Upper lobe of left lung (tissue), 6 donors: ENCODE results near the gene MRAP2. TPM values are rescaled to one million over a fixed set of nuclear protein-coding genes. Genes with fewer than 3 reads are reported as not detected.
"Not testable (repeated sequence)": the region's sequence is repeated elsewhere in the genome, so short reads cannot be mapped to it uniquely, and the experiment has no call there.

ENCODE experiments used
- ATAC-seq, 2 donors: fragments of 200-7000 bp; cut with Tn5 transposase; one replicate each; pipeline ENCODE4 v1.9.1; 2022; ENCODE audit warnings: mild to moderate bottlenecking in 2 of 2, moderate library complexity in 2 of 2; ENCODE audit not compliant: low FRiP score in 2 of 2
- DNase-seq, 2 donors: peaks; one replicate each; pipeline ENCODE4 v3.0.0-alpha.2; 2019 to 2020
- H3K27ac ChIP-seq, 4 donors: fragments of 200-600 bp; sonication (generic); one replicate each; pipeline ENCODE4 v1.5.1; 2016 to 2019
- H3K27me3 ChIP-seq, 4 donors: fragments of 200-600 bp; sonication (generic); one replicate each; pipeline ENCODE4 v1.5.1; 2017 to 2019
- H3K36me3 ChIP-seq, 4 donors: fragments of 200-600 bp; sonication (generic); one replicate each; pipeline ENCODE4 v1.5.1; 2016 to 2019
- H3K4me1 ChIP-seq, 4 donors: fragments of 200-600 bp; sonication (generic); one replicate each; pipeline ENCODE4 v1.5.1; 2018 to 2019
- H3K4me3 ChIP-seq, 4 donors: fragments of 200-600 bp; sonication (generic); one replicate each; pipeline ENCODE4 v1.5.1; 2017 to 2019; ENCODE audit warnings: mild to moderate bottlenecking in 2 of 4, moderate library complexity in 1 of 4
- H3K9me3 ChIP-seq, 4 donors: fragments of 200-600 bp; sonication (generic); one replicate each; pipeline ENCODE4 v1.5.1; 2018 to 2019
- EP300 ChIP-seq, 4 donors: sonication (generic); formaldehyde crosslinking; IDR thresholded peaks; one replicate each; pipeline ENCODE4 v1.5.1; 2017; ENCODE audit warnings: antibody characterized with exemption in 4 of 4, control low read depth in 2 of 4
- POLR2A ChIP-seq, 4 donors: fragments of 450-650 bp; IDR thresholded peaks; one replicate each; pipeline ENCODE4 v1.5.1; 2016 to 2017; ENCODE audit warnings: antibody characterized with exemption in 4 of 4, mild to moderate bottlenecking in 2 of 4
- POLR2AphosphoS5 ChIP-seq, 2 donors: sonication (generic); formaldehyde crosslinking; IDR thresholded peaks; one replicate each; pipeline ENCODE4 v1.5.1; 2017; ENCODE audit warnings: antibody characterized with exemption in 2 of 2
- WGBS, 2 donors: methylation state at CpG; one replicate each; pipeline ENCODE4 v1.1.5; 2017 to 2018; 5-methylcytosine and 5-hydroxymethylcytosine counted together
- total RNA-seq, 6 donors: library from RNA; depleted of rRNA in 4 of 6; stranded (reverse); fragments of >200 nt in 4 of 6; gene quantifications; one replicate each; pipeline versions ENCODE4 v1.1.0 to v1.2.1, GENCODE V29; 2016 to 2021
- TF ChIP-seq, protein P1 (sequence below), 6 experiments: fragments of 450-650 bp in 4 of 6; fragments of 200-600 bp in 2 of 6; sonication (generic) in 2 of 6; IDR thresholded peaks; one replicate each; pipeline ENCODE4 v1.5.1; 2016 to 2019; ENCODE audit warnings: antibody characterized with exemption in 6 of 6
- donor health status: DM: no; HTN: no; CAD: no; lungs with moderate emphysema.
- donor health status: DM: no; HTN: yes; CAD: no; lungs with severe emphysema.

Gene MRAP2
- total RNA-seq, 6 donors from 2014 or later: 0.40 to 3.1 (median 1.4) TPM; not detected in 1

DNA sequence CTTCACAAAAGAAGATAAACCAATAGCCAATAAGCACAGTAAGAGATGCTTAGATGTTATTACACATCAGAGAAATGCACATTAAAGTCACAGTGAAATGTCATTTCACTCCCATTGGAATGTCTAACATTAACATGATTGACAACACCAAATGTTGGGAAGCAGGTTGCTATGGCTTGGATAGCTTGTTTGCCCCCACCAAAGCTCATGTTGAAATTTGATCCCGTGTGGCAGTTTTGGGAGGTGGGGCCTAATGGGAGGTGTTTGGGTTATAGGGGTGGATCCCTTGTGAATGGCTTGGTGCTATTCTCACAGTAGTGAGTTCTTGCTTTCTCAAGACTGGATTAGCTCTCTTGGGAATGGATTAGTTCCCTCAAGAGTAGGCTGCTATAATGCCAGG is 44.8 kb downstream of the MRAP2 start:
- Histone ChIP-seq H3K4me1 (no peaks in the 10 kb centered on the region), H3K27ac (no peak overlapping the region), H3K36me3 (no peaks in the 10 kb centered on the region), H3K4me3 (no peak overlapping the region), H3K27me3 (no peaks in the 10 kb centered on the region), H3K9me3 (no peaks in the 10 kb centered on the region)
- 29 to 55% methylated on average over 1 of the region's 1 CpG for WGBS, 2 donors
- DNase-seq (no peak), ATAC-seq (no peak)
- TF ChIP-seq, protein P1, sequence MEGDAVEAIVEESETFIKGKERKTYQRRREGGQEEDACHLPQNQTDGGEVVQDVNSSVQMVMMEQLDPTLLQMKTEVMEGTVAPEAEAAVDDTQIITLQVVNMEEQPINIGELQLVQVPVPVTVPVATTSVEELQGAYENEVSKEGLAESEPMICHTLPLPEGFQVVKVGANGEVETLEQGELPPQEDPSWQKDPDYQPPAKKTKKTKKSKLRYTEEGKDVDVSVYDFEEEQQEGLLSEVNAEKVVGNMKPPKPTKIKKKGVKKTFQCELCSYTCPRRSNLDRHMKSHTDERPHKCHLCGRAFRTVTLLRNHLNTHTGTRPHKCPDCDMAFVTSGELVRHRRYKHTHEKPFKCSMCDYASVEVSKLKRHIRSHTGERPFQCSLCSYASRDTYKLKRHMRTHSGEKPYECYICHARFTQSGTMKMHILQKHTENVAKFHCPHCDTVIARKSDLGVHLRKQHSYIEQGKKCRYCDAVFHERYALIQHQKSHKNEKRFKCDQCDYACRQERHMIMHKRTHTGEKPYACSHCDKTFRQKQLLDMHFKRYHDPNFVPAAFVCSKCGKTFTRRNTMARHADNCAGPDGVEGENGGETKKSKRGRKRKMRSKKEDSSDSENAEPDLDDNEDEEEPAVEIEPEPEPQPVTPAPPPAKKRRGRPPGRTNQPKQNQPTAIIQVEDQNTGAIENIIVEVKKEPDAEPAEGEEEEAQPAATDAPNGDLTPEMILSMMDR (IDR thresholded peaks at IDR 0.05): no peak
- TF ChIP-seq POLR2AphosphoS5 (IDR thresholded peaks at IDR 0.05) (no peak), POLR2A (IDR thresholded peaks at IDR 0.05) (no peak), EP300 (IDR thresholded peaks at IDR 0.05) (no peak)

DNA sequence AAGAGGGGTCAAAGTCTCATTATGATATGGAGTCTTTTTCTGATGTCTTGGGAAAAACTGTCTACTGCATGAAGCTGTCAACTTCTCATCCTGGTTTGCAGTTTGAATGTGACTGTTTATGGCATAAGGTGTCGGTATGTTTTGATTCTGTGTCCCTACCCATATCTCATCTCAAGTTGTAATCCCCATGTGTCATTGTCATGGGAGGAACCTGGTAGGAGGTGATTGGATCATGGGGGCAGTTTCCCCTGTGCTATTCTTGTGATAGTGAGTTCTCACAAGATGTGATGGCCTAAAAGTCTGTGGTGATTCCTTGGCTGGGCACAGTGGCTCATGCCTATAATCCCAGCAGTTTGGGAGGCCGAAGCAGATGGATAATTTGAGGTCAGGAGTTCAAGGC is 47.6 kb downstream of the MRAP2 start:
- H3K9me3 ChIP-seq: no peaks in the 10 kb centered on the region
- no peak overlapping the region for H3K27ac ChIP-seq
- H3K36me3 ChIP-seq: no peaks in the 10 kb centered on the region
- no peaks in the 10 kb centered on the region for H3K27me3 ChIP-seq
- 89 to 100% methylated on average over 1 to 2 of the region's 2 CpGs for WGBS, 2 donors
- DNase-seq (no peak), ATAC-seq (no peak)
- TF ChIP-seq EP300 (IDR thresholded peaks at IDR 0.05): no peak
- TF ChIP-seq, protein P1 (IDR thresholded peaks at IDR 0.05): no peak
- TF ChIP-seq POLR2A (IDR thresholded peaks at IDR 0.05): no peak
- no peak for TF ChIP-seq POLR2AphosphoS5 (IDR thresholded peaks at IDR 0.05)
- no peaks in the 10 kb centered on the region for H3K4me1 ChIP-seq
- no peak overlapping the region for H3K4me3 ChIP-seq

DNA sequence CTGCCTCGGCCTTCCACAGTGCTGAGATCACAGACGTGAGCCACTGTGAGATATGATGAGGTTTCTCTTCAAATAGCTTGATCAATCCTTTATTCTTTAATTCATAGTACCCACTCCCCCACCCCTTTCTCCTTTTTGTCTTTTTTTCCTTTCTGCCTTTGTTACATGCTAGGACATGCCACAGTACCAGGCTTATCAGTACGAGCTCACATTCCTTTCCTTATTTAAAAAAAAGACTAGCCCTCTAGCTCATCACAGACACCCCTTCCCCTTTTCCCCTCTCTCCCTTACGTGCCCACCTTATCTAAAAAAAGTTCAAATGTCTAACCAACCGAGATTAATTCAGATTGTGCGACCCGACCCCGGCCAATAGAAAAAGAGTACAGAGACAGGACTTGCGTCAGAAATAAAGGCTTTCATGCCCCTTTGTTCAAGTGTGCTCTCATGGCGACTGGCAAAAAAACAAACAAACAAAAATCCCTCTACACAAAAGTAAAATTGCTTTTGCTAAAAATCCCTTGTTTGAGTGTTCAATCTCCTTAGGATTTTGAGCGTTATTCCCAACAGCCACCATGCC is 49.2 kb downstream of the MRAP2 start:
- 67 to 71% methylated on average over 11 of the region's 11 CpGs for WGBS, 2 donors
- no peaks in the 10 kb centered on the region for H3K36me3 ChIP-seq
- no peak overlapping the region for H3K27ac ChIP-seq
- no peaks in the 10 kb centered on the region for H3K9me3 ChIP-seq
- no peak for DNase-seq
- no peaks in the 10 kb centered on the region for H3K4me1 ChIP-seq
- ATAC-seq: no peak
- TF ChIP-seq EP300 (IDR thresholded peaks at IDR 0.05) (no peak), POLR2AphosphoS5 (IDR thresholded peaks at IDR 0.05) (no peak), POLR2A (IDR thresholded peaks at IDR 0.05) (no peak)
- TF ChIP-seq, protein P1 (IDR thresholded peaks at IDR 0.05): no peak
- no peak overlapping the region for H3K4me3 ChIP-seq
- no peaks in the 10 kb centered on the region for H3K27me3 ChIP-seq

DNA sequence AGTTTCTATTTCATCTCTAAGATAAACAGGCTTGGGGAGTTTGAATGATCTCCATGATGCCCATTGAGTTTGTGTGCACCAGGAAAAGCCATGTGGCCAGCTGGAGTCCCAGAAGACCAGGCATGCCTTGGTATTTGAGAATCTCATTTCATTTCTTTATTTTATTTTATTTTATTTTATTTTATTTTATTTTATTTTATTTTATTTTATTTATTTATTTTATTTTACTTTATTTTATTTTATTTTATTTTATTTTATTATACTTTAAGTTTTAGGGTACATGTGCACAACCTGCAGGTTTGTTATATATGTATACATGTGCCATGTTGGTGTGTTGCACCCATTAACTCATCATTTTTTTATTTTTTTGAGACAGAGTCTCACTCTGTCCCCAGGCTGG is 51.1 kb downstream of the MRAP2 start:
- not testable (repeated sequence) for H3K9me3 ChIP-seq, H3K4me3 ChIP-seq, ATAC-seq, H3K27ac ChIP-seq, H3K4me1 ChIP-seq, DNase-seq, H3K27me3 ChIP-seq, H3K36me3 ChIP-seq

DNA sequence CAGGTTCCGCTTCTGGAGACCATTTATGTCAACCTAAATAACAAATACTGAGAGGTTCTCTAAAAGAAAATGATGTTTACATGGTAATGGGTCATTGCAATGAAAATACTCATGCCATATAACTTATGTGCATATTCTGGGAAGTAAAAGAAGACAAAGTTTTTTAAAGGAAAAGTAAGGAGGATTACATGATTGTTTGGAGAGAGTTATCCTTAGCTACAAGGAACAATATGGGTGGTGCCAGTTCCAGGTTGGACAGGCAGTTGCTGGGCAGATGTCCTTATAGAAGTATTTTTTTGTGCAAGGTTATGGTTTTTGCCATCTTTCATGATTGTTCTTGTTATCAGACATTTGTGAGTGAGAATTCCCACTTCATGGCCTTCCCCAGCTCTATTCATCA is 52.5 kb downstream of the MRAP2 start:
- Histone ChIP-seq H3K27ac (no peak overlapping the region), H3K36me3 (no peaks in the 10 kb centered on the region), H3K4me3 (no peak overlapping the region), H3K27me3 (no peaks in the 10 kb centered on the region), H3K4me1 (no peaks in the 10 kb centered on the region), H3K9me3 (no peaks in the 10 kb centered on the region)
- no peak for ATAC-seq
- WGBS, 2 donors: 93 to 94% methylated on average over 1 of the region's 1 CpG
- DNase-seq: no peak
- TF ChIP-seq EP300 (IDR thresholded peaks at IDR 0.05) (no peak), POLR2A (IDR thresholded peaks at IDR 0.05) (no peak), POLR2AphosphoS5 (IDR thresholded peaks at IDR 0.05) (no peak)
- TF ChIP-seq, protein P1 (IDR thresholded peaks at IDR 0.05): no peak
